Neural cell (in vitro differentiated cells): ENCODE measurements around the gene SSTR1.

Experiments used
- EP300 ChIP-seq: fragments of 450-650 bp; conservative IDR thresholded peaks from 2 replicates; pipeline ENCODE4 v1.6.1; 2014; ENCODE audit warnings: antibody characterized with exemption, mild to moderate bottlenecking, moderate library complexity; ENCODE audit not compliant: poor library complexity, severe bottlenecking
- EZH2 ChIP-seq: fragments of 200-600, 300-800 bp; shearing (Covaris generic), sonication (generic); IDR thresholded peaks from 2 replicates; pipeline ENCODE4 v1.6.1; 2014; ENCODE audit warnings: antibody characterized with exemption, low read length, borderline replicate concordance, mild to moderate bottlenecking; ENCODE audit not compliant: insufficient read depth, poor library complexity, severe bottlenecking
- MXI1 ChIP-seq: fragments of 450-650 bp; conservative IDR thresholded peaks from 2 replicates; pipeline ENCODE4 v1.6.1; 2014; ENCODE audit warnings: antibody characterized with exemption, mild to moderate bottlenecking; ENCODE audit not compliant: poor library complexity, severe bottlenecking
- POLR2AphosphoS5 ChIP-seq: IDR thresholded peaks from 2 replicates; pipeline ENCODE4 v1.6.1; 2012
- RAD21 ChIP-seq: fragments of 450-650 bp; conservative IDR thresholded peaks from 2 replicates; pipeline ENCODE4 v1.6.1; 2014; ENCODE audit warnings: antibody characterized with exemption, mild to moderate bottlenecking, moderate library complexity
- SMC3 ChIP-seq: fragments of 450-650 bp; conservative IDR thresholded peaks from 2 replicates; pipeline ENCODE4 v1.6.1; 2014; ENCODE audit warnings: antibody characterized with exemption, mild to moderate bottlenecking, moderate library complexity; ENCODE audit not compliant: poor library complexity
- TAF1 ChIP-seq: IDR thresholded peaks from 2 replicates; pipeline ENCODE4 v1.6.1; 2012; ENCODE audit warnings: low read depth
- TF ChIP-seq, protein P1 (sequence below): fragments of 450-650 bp; IDR thresholded peaks from 2 replicates; pipeline ENCODE4 v1.5.1; 2014; ENCODE audit warnings: antibody characterized with exemption, mild to moderate bottlenecking, moderate library complexity; ENCODE audit not compliant: poor library complexity, severe bottlenecking
- TF ChIP-seq, protein P2 (sequence below): IDR thresholded peaks from 2 replicates; pipeline ENCODE4 v1.6.1; 2012; ENCODE audit warnings: borderline replicate concordance

DNA sequence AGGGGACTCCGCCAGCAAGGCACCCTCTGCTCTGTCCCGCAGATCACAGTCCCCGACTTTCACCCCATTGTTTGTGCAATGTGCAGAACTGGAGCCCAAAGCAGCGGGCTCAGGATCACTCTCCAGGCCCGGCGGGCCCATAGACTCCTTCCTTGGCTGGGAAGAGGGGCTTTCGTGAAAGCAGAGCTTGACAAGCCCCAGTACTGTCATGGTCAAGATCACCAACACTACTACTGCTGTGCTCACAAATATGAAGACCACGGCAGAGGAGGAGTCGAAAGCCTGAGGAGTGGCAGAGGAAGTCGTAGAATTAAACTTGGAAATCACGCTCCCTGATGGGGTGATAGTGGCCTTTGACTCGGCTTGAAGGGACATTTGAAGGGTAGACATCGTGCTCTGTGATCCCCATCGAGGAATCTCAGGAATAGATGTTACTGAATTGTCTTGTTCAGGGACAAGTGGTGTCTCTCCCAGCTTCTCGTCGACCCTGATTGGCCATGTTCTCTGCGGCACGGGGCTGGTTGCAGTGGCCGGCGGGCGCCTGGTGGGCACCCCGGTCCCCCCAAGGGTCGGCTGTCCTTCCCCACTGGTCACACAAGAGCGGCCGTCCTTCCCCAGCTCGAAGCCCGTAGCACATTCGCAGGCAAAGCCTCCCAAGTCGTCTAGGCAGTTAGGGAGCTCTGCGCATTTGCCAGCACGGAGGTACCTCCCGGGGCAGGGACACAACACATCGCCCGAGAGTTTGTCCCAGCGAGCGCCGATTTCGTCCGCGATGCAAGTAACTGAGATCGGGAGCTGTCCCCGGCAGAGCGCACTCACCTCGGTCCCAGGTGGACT lies 47.1 kb downstream of the SSTR1 start:
- TF ChIP-seq POLR2AphosphoS5 = no peak
- TF ChIP-seq, protein P1, sequence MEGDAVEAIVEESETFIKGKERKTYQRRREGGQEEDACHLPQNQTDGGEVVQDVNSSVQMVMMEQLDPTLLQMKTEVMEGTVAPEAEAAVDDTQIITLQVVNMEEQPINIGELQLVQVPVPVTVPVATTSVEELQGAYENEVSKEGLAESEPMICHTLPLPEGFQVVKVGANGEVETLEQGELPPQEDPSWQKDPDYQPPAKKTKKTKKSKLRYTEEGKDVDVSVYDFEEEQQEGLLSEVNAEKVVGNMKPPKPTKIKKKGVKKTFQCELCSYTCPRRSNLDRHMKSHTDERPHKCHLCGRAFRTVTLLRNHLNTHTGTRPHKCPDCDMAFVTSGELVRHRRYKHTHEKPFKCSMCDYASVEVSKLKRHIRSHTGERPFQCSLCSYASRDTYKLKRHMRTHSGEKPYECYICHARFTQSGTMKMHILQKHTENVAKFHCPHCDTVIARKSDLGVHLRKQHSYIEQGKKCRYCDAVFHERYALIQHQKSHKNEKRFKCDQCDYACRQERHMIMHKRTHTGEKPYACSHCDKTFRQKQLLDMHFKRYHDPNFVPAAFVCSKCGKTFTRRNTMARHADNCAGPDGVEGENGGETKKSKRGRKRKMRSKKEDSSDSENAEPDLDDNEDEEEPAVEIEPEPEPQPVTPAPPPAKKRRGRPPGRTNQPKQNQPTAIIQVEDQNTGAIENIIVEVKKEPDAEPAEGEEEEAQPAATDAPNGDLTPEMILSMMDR = no peak
- TF ChIP-seq TAF1 = no peak
- no peak for TF ChIP-seq EZH2
- no peak for TF ChIP-seq RAD21
- TF ChIP-seq EP300 = no peak
- no peak for TF ChIP-seq SMC3
- TF ChIP-seq, protein P2, sequence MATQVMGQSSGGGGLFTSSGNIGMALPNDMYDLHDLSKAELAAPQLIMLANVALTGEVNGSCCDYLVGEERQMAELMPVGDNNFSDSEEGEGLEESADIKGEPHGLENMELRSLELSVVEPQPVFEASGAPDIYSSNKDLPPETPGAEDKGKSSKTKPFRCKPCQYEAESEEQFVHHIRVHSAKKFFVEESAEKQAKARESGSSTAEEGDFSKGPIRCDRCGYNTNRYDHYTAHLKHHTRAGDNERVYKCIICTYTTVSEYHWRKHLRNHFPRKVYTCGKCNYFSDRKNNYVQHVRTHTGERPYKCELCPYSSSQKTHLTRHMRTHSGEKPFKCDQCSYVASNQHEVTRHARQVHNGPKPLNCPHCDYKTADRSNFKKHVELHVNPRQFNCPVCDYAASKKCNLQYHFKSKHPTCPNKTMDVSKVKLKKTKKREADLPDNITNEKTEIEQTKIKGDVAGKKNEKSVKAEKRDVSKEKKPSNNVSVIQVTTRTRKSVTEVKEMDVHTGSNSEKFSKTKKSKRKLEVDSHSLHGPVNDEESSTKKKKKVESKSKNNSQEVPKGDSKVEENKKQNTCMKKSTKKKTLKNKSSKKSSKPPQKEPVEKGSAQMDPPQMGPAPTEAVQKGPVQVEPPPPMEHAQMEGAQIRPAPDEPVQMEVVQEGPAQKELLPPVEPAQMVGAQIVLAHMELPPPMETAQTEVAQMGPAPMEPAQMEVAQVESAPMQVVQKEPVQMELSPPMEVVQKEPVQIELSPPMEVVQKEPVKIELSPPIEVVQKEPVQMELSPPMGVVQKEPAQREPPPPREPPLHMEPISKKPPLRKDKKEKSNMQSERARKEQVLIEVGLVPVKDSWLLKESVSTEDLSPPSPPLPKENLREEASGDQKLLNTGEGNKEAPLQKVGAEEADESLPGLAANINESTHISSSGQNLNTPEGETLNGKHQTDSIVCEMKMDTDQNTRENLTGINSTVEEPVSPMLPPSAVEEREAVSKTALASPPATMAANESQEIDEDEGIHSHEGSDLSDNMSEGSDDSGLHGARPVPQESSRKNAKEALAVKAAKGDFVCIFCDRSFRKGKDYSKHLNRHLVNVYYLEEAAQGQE = no peak
- TF ChIP-seq MXI1 = no peak
